Suprapubic skin (tissue), 4 donors: ENCODE results near the gene LCN10. TPM values are rescaled to one million over a fixed set of nuclear protein-coding genes. Genes with fewer than 3 reads are reported as not detected.
"Not testable (repeated sequence)": the region's sequence is repeated elsewhere in the genome, so short reads cannot be mapped to it uniquely, and the experiment has no call there.

Experiments used
- DNase-seq, 2 donors: peaks; one replicate each; pipeline ENCODE4 v3.0.0-alpha.2; 2019; ENCODE audit warnings: low spot score in 2 of 2
- H3K27ac ChIP-seq: fragments of 200-600 bp; sonication (generic); one replicate; pipeline ENCODE4 v1.5.1; 2019
- H3K27me3 ChIP-seq: fragments of 200-600 bp; sonication (generic); one replicate; pipeline ENCODE4 v1.5.1; 2019
- H3K36me3 ChIP-seq: fragments of 200-600 bp; sonication (generic); one replicate; pipeline ENCODE4 v1.5.1; 2019
- H3K4me1 ChIP-seq: fragments of 200-600 bp; sonication (generic); one replicate; pipeline ENCODE4 v1.5.1; 2019
- H3K4me3 ChIP-seq: fragments of 200-600 bp; sonication (generic); one replicate; pipeline ENCODE4 v1.5.1; 2019; ENCODE audit warnings: mild to moderate bottlenecking
- H3K9me3 ChIP-seq: fragments of 200-600 bp; sonication (generic); one replicate; pipeline ENCODE4 v1.5.1; 2019
- CTCF ChIP-seq, 2 donors: fragments of 200-600 bp in 1 of 2; fragments of 450-650 bp in 1 of 2; sonication (generic) in 1 of 2; IDR thresholded peaks; one replicate each; pipeline ENCODE4 v1.5.1; 2016 to 2019; ENCODE audit warnings: antibody characterized with exemption in 2 of 2, mild to moderate bottlenecking in 1 of 2, moderate library complexity in 1 of 2
- EP300 ChIP-seq: sonication (generic); formaldehyde crosslinking; IDR thresholded peaks from one replicate; pipeline ENCODE4 v1.6.1; 2017; ENCODE audit warnings: antibody characterized with exemption
- POLR2A ChIP-seq, 2 donors: fragments of 450-650 bp; IDR thresholded peaks; one replicate each; pipeline ENCODE4 v1.6.1; 2017; ENCODE audit warnings: antibody characterized with exemption in 2 of 2, mild to moderate bottlenecking in 2 of 2, moderate library complexity in 2 of 2
- POLR2AphosphoS5 ChIP-seq, 3 donors: sonication (generic); formaldehyde crosslinking; IDR thresholded peaks; one replicate each; pipeline ENCODE4 v1.6.1; 2017; ENCODE audit warnings: antibody characterized with exemption in 3 of 3
- WGBS: methylation state at CpG from one replicate; pipeline ENCODE4 v1.1.5; 2018; 5-methylcytosine and 5-hydroxymethylcytosine counted together
- total RNA-seq, 4 donors: library from RNA; depleted of rRNA; stranded (reverse); fragments of >200 nt; gene quantifications; one replicate each; pipeline ENCODE4 v1.1.0, GENCODE V29; 2016

The LCN10 gene
- total RNA-seq, 4 donors from 2014 or later, result 0.32 to 3.5 (median 2.8) TPM; not detected in 1

- Histone ChIP-seq H3K27me3 (no peaks in the 10 kb centered on the region), H3K27ac (no peak overlapping the region), H3K9me3 (no peaks in the 10 kb centered on the region), H3K4me1 (no peaks in the 10 kb centered on the region), H3K36me3 (no peaks in the 10 kb centered on the region), H3K4me3 (no peak overlapping the region)
- DNase-seq, result no peak
- no peak for TF ChIP-seq CTCF (IDR thresholded peaks at IDR 0.05)
- TF ChIP-seq POLR2A (IDR thresholded peaks at IDR 0.05), result no peak
- no peak for TF ChIP-seq EP300
- no peak for TF ChIP-seq POLR2AphosphoS5 (IDR thresholded peaks at IDR 0.05)
- 100% methylated on average over 1 of the region's 7 CpGs for WGBS
These were observed 30.8 kb upstream of the LCN10 start for GRCh38 chr9:136773386-136774044.

- H3K4me1 ChIP-seq, result no peaks in the 10 kb centered on the region
- no peak overlapping the region for H3K4me3 ChIP-seq
- 53% methylated on average over 3 of the region's 3 CpGs for WGBS
- no peaks in the 10 kb centered on the region for H3K36me3 ChIP-seq
- no peak overlapping the region for H3K27ac ChIP-seq
- peaks cover 13% of the 10 kb centered on the region for H3K27me3 ChIP-seq
- DNase-seq, result no peak
- no peak for TF ChIP-seq POLR2A (IDR thresholded peaks at IDR 0.05)
- no peak for TF ChIP-seq CTCF (IDR thresholded peaks at IDR 0.05)
- no peaks in the 10 kb centered on the region for H3K9me3 ChIP-seq
These were observed 29.2 kb upstream of the LCN10 start for GRCh38 chr9:136771907-136772415.

GRCh38 chr9:136769710-136770191 is 27.0 kb upstream of the LCN10 start:
- Histone ChIP-seq H3K27ac (no peak overlapping the region), H3K4me3 (no peak overlapping the region), H3K36me3 (no peaks in the 10 kb centered on the region), H3K9me3 (no peaks in the 10 kb centered on the region), H3K27me3 (peaks cover 20% of the 10 kb centered on the region), H3K4me1 (no peaks in the 10 kb centered on the region)
- no peak for DNase-seq
- TF ChIP-seq CTCF (IDR thresholded peaks at IDR 0.05) (peak in 1 of 2 donors; percentile 51), POLR2AphosphoS5 (IDR thresholded peaks at IDR 0.05) (no peak)
- WGBS, result 22% methylated on average over 10 of the region's 16 CpGs

GRCh38 chr9:136766410-136767120 is 23.8 kb upstream of the LCN10 start:
- not testable (repeated sequence) for H3K4me3 ChIP-seq, H3K27ac ChIP-seq, H3K36me3 ChIP-seq, H3K9me3 ChIP-seq, H3K4me1 ChIP-seq
- DNase-seq, result peak in 1 of 2 donors; percentile 65
- TF ChIP-seq CTCF (IDR thresholded peaks at IDR 0.05), result peak in 1 of 2 donors; percentile 29
- peaks cover 51% of the 10 kb centered on the region for H3K27me3 ChIP-seq
- 43% methylated on average over 12 of the region's 18 CpGs for WGBS

DNA sequence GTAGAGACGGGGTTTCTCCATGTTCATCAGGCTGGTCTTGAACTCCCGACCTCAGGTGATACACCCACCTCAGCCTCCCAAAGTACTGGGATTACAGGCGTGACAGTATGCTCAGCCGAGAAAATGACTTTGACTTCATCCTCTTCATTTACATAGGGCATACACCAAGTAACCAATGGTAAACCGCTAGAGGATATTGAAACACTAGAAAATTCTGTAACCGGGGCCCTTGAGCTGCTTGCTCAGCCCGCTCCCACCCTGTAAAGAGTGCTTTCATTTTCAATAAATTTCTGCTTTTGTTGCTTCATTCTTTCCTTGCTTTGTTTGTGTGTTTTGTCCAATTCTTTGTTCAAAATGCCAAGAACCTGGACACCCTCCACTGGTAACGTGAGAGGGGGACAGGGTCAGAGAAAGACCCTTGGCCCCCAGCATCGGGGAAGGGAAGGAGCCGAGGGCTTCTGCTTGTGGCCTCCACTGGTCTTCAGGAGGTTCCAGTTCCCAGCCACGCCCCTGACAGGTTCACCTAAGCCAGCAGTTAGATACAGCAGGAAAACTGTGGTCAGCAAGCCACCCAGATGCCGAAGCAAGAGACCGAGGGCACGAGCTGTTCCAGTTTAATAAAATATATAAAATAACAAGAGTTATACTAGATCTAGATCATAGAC is 23.1 kb upstream of the LCN10 start:
- H3K4me1 ChIP-seq, H3K27ac ChIP-seq, H3K4me3 ChIP-seq, H3K9me3 ChIP-seq, DNase-seq, H3K36me3 ChIP-seq: not testable (repeated sequence)
- WGBS, result 72% methylated on average over 14 of the region's 14 CpGs
- peaks cover 56% of the 10 kb centered on the region for H3K27me3 ChIP-seq
